HG02943 (cell line): ENCODE results near the gene KL.

Experiments used
- ATAC-seq: cut with Tn5 transposase; IDR thresholded peaks from one replicate; pipeline ENCODE4 v1.9.1; 2021; ENCODE audit warnings: mild to moderate bottlenecking, low read depth, moderate library complexity; ENCODE audit not compliant: unreplicated experiment

Gene KL

GRCh38 chr13:33016414-33017322, at the start of gene KL:
KL (plus strand) TSS chr13:33016423; CDS start chr13:33016441, 18 bp downstream.
- peak; percentile 29 for ATAC-seq

- ATAC-seq: no peak
These were observed 48.5 kb upstream of the KL start for GRCh38 chr13:32967584-32968182.

- no peak for ATAC-seq
These were observed 47.9 kb upstream of the KL start for GRCh38 chr13:32968316-32968715.

- no peak for ATAC-seq
These were observed 47.4 kb upstream of the KL start for GRCh38 chr13:32968793-32969192.

- ATAC-seq: peak; percentile 93
These were observed 46.7 kb upstream of the KL start for GRCh38 chr13:32969516-32969941.

GRCh38 chr13:32976056-32976805, 40.0 kb upstream of the KL start:
- ATAC-seq: no peak

- ATAC-seq: no peak
These were observed 39.3 kb upstream of the KL start for GRCh38 chr13:32976912-32977311.

GRCh38 chr13:32977321-32977720, 38.9 kb upstream of the KL start:
- ATAC-seq: no peak

GRCh38 chr13:32978278-32978677, 37.9 kb upstream of the KL start:
- ATAC-seq: no peak

- ATAC-seq: no peak
These were observed 33.2 kb upstream of the KL start for GRCh38 chr13:32983058-32983457.

GRCh38 chr13:32984857-32985626, 31.2 kb upstream of the KL start:
- no peak for ATAC-seq

GRCh38 chr13:32986552-32986951, 29.7 kb upstream of the KL start:
- ATAC-seq: no peak

GRCh38 chr13:32987462-32987861, 28.8 kb upstream of the KL start:
- ATAC-seq: no peak

- ATAC-seq: no peak
These were observed 27.5 kb upstream of the KL start for GRCh38 chr13:32988608-32989289.

- no peak for ATAC-seq
These were observed 26.9 kb upstream of the KL start for GRCh38 chr13:32989290-32989667.

- no peak for ATAC-seq
These were observed 26.3 kb upstream of the KL start for GRCh38 chr13:32989942-32990341.

GRCh38 chr13:32993145-32993544, 23.1 kb upstream of the KL start:
- no peak for ATAC-seq

GRCh38 chr13:32997399-32997798, 18.8 kb upstream of the KL start:
- ATAC-seq: no peak

GRCh38 chr13:32998966-32999365, 17.3 kb upstream of the KL start:
- no peak for ATAC-seq

- ATAC-seq: no peak
These were observed 15.9 kb upstream of the KL start for GRCh38 chr13:33000365-33000764.
